Fibroblast of lung (primary cell): ENCODE data around the gene FCMR. TPM values are rescaled to one million over a fixed set of nuclear protein-coding genes. Genes with fewer than 3 reads are reported as not detected.

Experiments
- DNase-seq, 2 donors: peaks; one replicate each; pipeline versions ENCODE4 v3.0.0 to v3.0.0-alpha.2; 2010; ENCODE audit warnings: low read depth in 2 of 2
- H2AFZ ChIP-seq: 2 replicates; pipeline ENCODE4 v1.5.1; 2012; ENCODE audit warnings: low read length, control low read depth, inconsistent platforms
- H3K27ac ChIP-seq: 2 replicates; pipeline ENCODE4 v1.5.1; 2011; ENCODE audit warnings: low read length, control low read depth; ENCODE audit not compliant: insufficient read depth
- H3K27me3 ChIP-seq: 2 replicates; pipeline ENCODE4 v1.5.1; 2011; ENCODE audit warnings: mild to moderate bottlenecking, low read length; ENCODE audit not compliant: control insufficient read depth, insufficient read depth
- H3K36me3 ChIP-seq: 2 replicates; pipeline ENCODE4 v1.5.1; 2011; ENCODE audit warnings: low read length; ENCODE audit not compliant: control insufficient read depth, insufficient read depth
- H3K4me1 ChIP-seq: 2 replicates; pipeline ENCODE4 v1.5.1; 2011; ENCODE audit warnings: low read length; ENCODE audit not compliant: control insufficient read depth, insufficient read depth; ENCODE audit errors: extremely low read depth
- H3K4me2 ChIP-seq: 2 replicates; pipeline ENCODE4 v1.5.1; 2011; ENCODE audit warnings: low read length, control low read depth; ENCODE audit not compliant: insufficient read depth; ENCODE audit errors: extremely low read depth
- H3K4me3 ChIP-seq, 4 experiments: fragments of 200-600 bp in 1 of 4; sonication (generic) in 1 of 4; replicated peaks in 1 of 4; 2 replicates each; pipeline ENCODE4 v1.5.1; 2011 to 2016; ENCODE audit warnings: low read length in 4 of 4, low read depth in 3 of 4, mild to moderate bottlenecking in 3 of 4, control low read depth in 2 of 4, inconsistent platforms in 1 of 4, mixed read lengths in 1 of 4; ENCODE audit not compliant: insufficient read depth in 1 of 4; ENCODE audit errors: control extremely low read depth in 1 of 4
- H3K79me2 ChIP-seq: 2 replicates; pipeline ENCODE4 v1.5.1; 2012; ENCODE audit warnings: mild to moderate bottlenecking, low read length, inconsistent platforms; ENCODE audit not compliant: control insufficient read depth, insufficient read depth
- H3K9ac ChIP-seq: 2 replicates; pipeline ENCODE4 v1.5.1; 2011; ENCODE audit warnings: mild to moderate bottlenecking, low read length, control low read depth; ENCODE audit not compliant: insufficient read depth
- H3K9me3 ChIP-seq: 2 replicates; pipeline ENCODE4 v1.5.1; 2012; ENCODE audit warnings: low read depth, low read length; ENCODE audit not compliant: control insufficient read depth, insufficient read depth
- H4K20me1 ChIP-seq: 2 replicates; pipeline ENCODE4 v1.5.1; 2011; ENCODE audit warnings: low read length; ENCODE audit not compliant: control insufficient read depth, insufficient read depth; ENCODE audit errors: extremely low read depth
- EZH2 ChIP-seq: IDR thresholded peaks from 2 replicates; pipeline ENCODE4 v1.5.1; 2012; ENCODE audit warnings: low read length, control low read depth, mild to moderate bottlenecking; ENCODE audit errors: missing control alignments
- polyA plus RNA-seq, 2 donors: library from polyadenylated mRNA; depleted of rRNA in 1 of 2; stranded (reverse) in 1 of 2; unstranded in 1 of 2; fragments of >200 nt; gene quantifications; 2 replicates each; pipeline ENCODE4 v1.2.1, GENCODE V29; 2011 to 2012; ENCODE audit warnings: missing spikeins in 1 of 2
- total RNA-seq: library from RNA; depleted of rRNA; stranded (reverse); fragments of >200 nt; gene quantifications from 2 replicates; pipeline ENCODE4 v1.2.1, GENCODE V29; 2014
- TF ChIP-seq, protein P1 (sequence below), 2 donors: IDR thresholded peaks in 1 of 2; conservative IDR thresholded peaks in 1 of 2; 1 replicate in 1 of 2; 2 replicates in 1 of 2; pipeline ENCODE4 v1.5.1; 2011 to 2012; ENCODE audit warnings: low read length in 2 of 2, control low read depth in 1 of 2, inconsistent platforms in 1 of 2, low read depth in 1 of 2, mild to moderate bottlenecking in 1 of 2

The FCMR gene
- total and polyA plus RNA-seq, 2 donors (not counting 1 experiment from before 2014, with no cell fraction given): 0.33 to 4.3 TPM

DNA sequence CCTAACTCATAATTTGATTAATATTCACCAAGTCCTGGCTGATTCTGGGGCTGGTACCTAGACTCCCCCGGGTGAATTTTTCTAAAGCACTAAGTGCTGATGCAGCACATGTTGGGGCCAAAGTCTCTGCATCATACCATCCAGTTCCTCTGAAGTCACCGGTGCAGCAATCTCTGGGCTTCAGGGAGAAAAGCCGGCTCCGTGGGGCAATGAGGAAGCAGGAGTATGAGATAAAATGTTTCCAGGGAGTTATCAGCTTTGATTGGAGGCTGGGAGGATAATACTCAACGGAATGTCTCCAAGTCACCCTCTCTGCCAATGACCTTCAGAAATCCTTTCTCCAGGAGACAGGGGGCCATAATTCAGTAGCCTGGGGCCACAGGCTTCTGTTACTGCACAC lies 47.3 kb upstream of the FCMR start:
- H3K27me3 ChIP-seq: peaks cover 7% of the 10 kb centered on the region
- H3K4me3 ChIP-seq: no peak overlapping the region
- no peaks in the 10 kb centered on the region for H3K36me3 ChIP-seq
- no peaks in the 10 kb centered on the region for H3K9me3 ChIP-seq
- H3K79me2 ChIP-seq: no peaks in the 10 kb centered on the region
- DNase-seq: no peak
- TF ChIP-seq EZH2: no peak
- TF ChIP-seq, protein P1, sequence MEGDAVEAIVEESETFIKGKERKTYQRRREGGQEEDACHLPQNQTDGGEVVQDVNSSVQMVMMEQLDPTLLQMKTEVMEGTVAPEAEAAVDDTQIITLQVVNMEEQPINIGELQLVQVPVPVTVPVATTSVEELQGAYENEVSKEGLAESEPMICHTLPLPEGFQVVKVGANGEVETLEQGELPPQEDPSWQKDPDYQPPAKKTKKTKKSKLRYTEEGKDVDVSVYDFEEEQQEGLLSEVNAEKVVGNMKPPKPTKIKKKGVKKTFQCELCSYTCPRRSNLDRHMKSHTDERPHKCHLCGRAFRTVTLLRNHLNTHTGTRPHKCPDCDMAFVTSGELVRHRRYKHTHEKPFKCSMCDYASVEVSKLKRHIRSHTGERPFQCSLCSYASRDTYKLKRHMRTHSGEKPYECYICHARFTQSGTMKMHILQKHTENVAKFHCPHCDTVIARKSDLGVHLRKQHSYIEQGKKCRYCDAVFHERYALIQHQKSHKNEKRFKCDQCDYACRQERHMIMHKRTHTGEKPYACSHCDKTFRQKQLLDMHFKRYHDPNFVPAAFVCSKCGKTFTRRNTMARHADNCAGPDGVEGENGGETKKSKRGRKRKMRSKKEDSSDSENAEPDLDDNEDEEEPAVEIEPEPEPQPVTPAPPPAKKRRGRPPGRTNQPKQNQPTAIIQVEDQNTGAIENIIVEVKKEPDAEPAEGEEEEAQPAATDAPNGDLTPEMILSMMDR (conservative IDR thresholded peaks at IDR 0.05 in 1 of 2, IDR thresholded peaks at IDR 0.05 in 1 of 2; ENCODE audit: low read depth in 1 of 2, low read length in 2 of 2): no peak
- no peak overlapping the region for H3K9ac ChIP-seq
- H4K20me1 ChIP-seq: no peaks in the 10 kb centered on the region
- H3K27ac ChIP-seq: no peak overlapping the region
- H2AFZ ChIP-seq: no peak overlapping the region
- H3K4me2 ChIP-seq: no peak overlapping the region
- H3K4me1 ChIP-seq: no peaks in the 10 kb centered on the region

DNA sequence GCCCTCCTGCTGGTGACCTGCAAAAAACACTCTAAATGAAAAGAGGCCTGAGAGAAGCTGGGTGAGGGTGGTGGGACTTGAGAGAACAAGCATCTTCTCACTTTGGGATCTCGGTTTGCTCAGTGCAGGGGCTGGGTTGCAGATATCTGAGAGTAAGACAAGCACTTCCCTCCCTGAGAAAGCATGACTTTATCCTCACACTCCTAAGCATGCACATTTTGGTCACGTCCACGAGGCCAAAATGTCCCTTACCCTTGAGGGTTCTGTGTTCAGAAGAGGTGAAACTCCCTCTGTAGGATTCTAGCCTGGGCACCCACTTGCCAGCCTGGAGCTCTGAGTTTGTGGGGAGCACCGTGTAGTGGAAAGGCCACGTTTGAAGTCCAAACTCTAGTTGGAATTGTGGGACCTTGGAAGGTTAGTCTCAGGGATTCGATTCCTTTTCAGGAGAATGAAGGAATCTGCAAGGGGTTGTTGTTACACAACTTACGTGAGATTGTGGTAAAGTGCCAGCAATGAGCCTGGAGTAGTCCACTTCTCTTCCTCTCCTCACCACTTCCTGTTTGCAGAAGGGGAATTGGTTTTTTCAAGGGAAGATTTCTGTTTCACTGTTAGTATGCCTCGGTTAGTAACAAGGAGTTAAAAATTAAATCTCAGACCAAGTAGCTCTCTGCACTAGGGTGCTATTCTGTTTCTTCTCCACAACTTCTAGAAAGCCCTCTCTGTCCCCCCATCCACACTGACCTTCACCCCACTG lies 45.5 kb upstream of the FCMR start:
- peak; percentile 3 to 45 for DNase-seq
- Histone ChIP-seq H3K27me3 (peaks cover 5% of the 10 kb centered on the region), H3K79me2 (no peaks in the 10 kb centered on the region), H3K9me3 (no peaks in the 10 kb centered on the region), H2AFZ (no peak overlapping the region), H3K4me3 (no peak overlapping the region), H3K4me2 (no peak overlapping the region), H4K20me1 (no peaks in the 10 kb centered on the region), H3K4me1 (no peaks in the 10 kb centered on the region), H3K9ac (no peak overlapping the region), H3K36me3 (no peaks in the 10 kb centered on the region), H3K27ac (no peak overlapping the region)
- TF ChIP-seq, protein P1 (conservative IDR thresholded peaks at IDR 0.05 in 1 of 2, IDR thresholded peaks at IDR 0.05 in 1 of 2; ENCODE audit: low read depth in 1 of 2, low read length in 2 of 2): no peak
- TF ChIP-seq EZH2: no peak

DNA sequence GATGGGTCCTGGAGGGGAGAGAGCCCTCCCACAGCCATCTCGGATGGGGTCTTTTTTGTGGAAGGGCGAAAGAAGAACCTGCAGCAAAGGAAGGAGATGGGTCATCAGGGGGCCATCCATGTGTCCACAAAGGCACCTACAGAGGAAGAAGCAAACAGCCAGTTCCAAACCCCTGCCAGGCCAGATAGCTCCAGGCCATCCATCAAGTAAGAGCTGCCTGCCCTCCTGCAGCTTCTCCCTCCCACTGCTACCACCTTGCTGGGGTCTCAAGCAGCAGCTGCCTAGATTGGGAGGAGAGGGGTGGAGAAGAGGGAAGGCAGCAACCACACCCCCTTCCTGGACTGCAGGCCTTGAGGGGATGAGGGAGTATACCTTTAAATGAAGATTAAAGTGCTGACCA lies 44.0 kb upstream of the FCMR start:
- Histone ChIP-seq H3K27me3 (no peaks in the 10 kb centered on the region), H3K4me1 (no peaks in the 10 kb centered on the region), H3K4me2 (no peak overlapping the region), H3K27ac (no peak overlapping the region), H3K79me2 (no peaks in the 10 kb centered on the region), H3K9ac (no peak overlapping the region), H3K36me3 (no peaks in the 10 kb centered on the region), H3K4me3 (no peak overlapping the region), H3K9me3 (no peaks in the 10 kb centered on the region), H2AFZ (no peak overlapping the region), H4K20me1 (no peaks in the 10 kb centered on the region)
- TF ChIP-seq EZH2: no peak
- TF ChIP-seq, protein P1 (conservative IDR thresholded peaks at IDR 0.05 in 1 of 2, IDR thresholded peaks at IDR 0.05 in 1 of 2; ENCODE audit: low read depth in 1 of 2, low read length in 2 of 2): no peak
- no peak for DNase-seq
